GM12801 (cell line): ENCODE data around the gene CACNA1C.

Source experiments
- CTCF ChIP-seq: IDR thresholded peaks from one replicate; pipeline ENCODE4 v1.5.1; 2011; ENCODE audit warnings: control low read depth; ENCODE audit not compliant: insufficient read length; ENCODE audit errors: extremely low read depth

The CACNA1C gene

GRCh38 chr12:2318286-2318685 is 265.5 kb downstream of the CACNA1C start:
- TF ChIP-seq CTCF, result no peak

- TF ChIP-seq CTCF, result no peak
Observed at GRCh38 chr12:2319136-2319535, 266.3 kb downstream of the CACNA1C start.

GRCh38 chr12:2319737-2320506 is 267.1 kb downstream of the CACNA1C start:
- no peak for TF ChIP-seq CTCF

GRCh38 chr12:2320841-2321240 is 268.1 kb downstream of the CACNA1C start:
- no peak for TF ChIP-seq CTCF

GRCh38 chr12:2322554-2323120 is 269.9 kb downstream of the CACNA1C start:
- TF ChIP-seq CTCF, result no peak

- TF ChIP-seq CTCF, result no peak
Observed at GRCh38 chr12:2323532-2324255, 270.9 kb downstream of the CACNA1C start.

GRCh38 chr12:2324387-2324786 is 271.6 kb downstream of the CACNA1C start:
- no peak for TF ChIP-seq CTCF
